Right lobe of liver (tissue), 4 donors: ENCODE measurements around the gene ZNF345.

Source experiments
- POLR2A ChIP-seq: fragments of 450-650 bp; IDR thresholded peaks from one replicate; pipeline ENCODE4 v1.6.1; 2017; ENCODE audit warnings: antibody characterized with exemption, mild to moderate bottlenecking
- TF ChIP-seq, protein P1 (sequence below), 4 donors: fragments of 200-600 bp in 3 of 4; fragments of 450-650 bp in 1 of 4; IDR thresholded peaks; one replicate each; pipeline versions ENCODE4 v1.5.1 to v1.8.0; 2016 to 2022; ENCODE audit warnings: antibody characterized with exemption in 4 of 4, mild to moderate bottlenecking in 2 of 4
- donor health status: DM: no; HTN: no; CAD: no.
- donor health status: DM: no; HTN: no; CAD: no.
- donor health status: DM: no; HTN: yes; CAD: no.

DNA sequence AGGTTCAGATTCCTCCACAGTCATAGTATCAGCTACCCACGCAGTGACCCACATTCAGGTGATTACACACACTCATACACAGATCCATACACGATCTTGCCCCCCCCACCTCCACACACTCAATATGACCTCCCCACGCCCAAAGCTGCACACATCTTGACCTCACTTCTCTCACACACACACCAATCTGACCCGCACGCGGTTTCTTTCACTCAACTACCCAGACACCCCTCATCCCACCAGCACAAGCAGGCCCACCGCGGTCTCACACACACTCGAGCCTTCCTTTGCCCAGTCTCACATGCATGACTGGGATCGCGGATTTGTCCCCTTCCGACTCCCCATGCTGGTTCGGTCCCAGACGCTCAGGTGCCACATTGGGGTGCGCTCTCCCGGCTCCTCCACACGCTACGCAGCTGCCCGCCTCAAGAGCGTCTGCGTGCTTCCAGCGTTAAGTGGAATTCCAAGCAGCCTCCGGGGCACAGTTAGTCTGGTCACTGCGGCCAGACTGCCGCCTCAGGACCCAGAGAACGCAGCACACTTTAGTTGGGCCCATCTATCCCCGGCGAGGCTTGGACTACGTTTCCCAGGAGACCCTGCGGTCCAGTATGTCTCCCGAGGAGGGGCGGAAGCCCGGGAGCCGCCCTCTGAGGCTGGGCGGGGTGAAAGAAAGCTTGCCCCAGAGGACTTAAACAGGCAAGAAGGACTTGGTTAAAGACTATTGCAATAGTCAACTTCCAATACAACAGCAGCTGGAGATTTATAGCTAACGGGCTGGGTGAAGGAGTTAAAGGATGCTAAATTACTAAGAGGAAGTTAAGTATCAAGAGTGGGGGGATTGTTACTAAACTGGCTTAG, 746 bp upstream of the ZNF345 start:
- TF ChIP-seq, protein P1, sequence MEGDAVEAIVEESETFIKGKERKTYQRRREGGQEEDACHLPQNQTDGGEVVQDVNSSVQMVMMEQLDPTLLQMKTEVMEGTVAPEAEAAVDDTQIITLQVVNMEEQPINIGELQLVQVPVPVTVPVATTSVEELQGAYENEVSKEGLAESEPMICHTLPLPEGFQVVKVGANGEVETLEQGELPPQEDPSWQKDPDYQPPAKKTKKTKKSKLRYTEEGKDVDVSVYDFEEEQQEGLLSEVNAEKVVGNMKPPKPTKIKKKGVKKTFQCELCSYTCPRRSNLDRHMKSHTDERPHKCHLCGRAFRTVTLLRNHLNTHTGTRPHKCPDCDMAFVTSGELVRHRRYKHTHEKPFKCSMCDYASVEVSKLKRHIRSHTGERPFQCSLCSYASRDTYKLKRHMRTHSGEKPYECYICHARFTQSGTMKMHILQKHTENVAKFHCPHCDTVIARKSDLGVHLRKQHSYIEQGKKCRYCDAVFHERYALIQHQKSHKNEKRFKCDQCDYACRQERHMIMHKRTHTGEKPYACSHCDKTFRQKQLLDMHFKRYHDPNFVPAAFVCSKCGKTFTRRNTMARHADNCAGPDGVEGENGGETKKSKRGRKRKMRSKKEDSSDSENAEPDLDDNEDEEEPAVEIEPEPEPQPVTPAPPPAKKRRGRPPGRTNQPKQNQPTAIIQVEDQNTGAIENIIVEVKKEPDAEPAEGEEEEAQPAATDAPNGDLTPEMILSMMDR (IDR thresholded peaks at IDR 0.05): no peak
- TF ChIP-seq POLR2A: peak; percentile 48
